HCT116 (cell line): ENCODE results near the gene DGKB.

ENCODE experiments used
- YY1 ChIP-seq: IDR thresholded peaks from 2 replicates; pipeline ENCODE4 v1.6.1; 2011; ENCODE audit warnings: low read length, low read depth, moderate library complexity, mild to moderate bottlenecking; ENCODE audit not compliant: insufficient replicate concordance; ENCODE audit errors: extremely low read depth
- ZNF274 ChIP-seq: fragments of 200-500 bp; sonication (Bioruptor generic); IDR thresholded peaks from 2 replicates; pipeline ENCODE4 v1.6.1; 2014; ENCODE audit warnings: mild to moderate bottlenecking, low read depth, low read length, inconsistent platforms

DNA sequence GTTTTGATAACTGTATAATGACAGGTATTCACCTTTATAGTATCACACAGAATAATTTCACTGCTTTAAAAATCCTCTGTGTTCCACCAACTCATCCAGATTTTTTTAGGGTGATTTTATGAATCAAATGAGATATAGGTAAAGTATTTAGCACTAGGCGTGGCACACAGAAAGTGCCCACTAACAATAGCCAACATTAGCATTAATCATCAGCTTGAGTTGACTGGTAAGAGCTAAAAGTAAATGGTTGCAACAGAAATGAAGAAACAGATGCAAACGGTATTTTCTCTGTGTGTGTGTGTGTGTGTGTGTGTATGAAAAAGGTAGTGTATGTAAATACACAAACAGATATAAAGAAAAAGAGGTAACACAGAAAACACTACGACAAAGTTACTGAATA lies 534.3 kb downstream of the DGKB start:
- TF ChIP-seq YY1 (no peak), ZNF274 (no peak)
